ENCODE data around the gene MIOX.

DNA sequence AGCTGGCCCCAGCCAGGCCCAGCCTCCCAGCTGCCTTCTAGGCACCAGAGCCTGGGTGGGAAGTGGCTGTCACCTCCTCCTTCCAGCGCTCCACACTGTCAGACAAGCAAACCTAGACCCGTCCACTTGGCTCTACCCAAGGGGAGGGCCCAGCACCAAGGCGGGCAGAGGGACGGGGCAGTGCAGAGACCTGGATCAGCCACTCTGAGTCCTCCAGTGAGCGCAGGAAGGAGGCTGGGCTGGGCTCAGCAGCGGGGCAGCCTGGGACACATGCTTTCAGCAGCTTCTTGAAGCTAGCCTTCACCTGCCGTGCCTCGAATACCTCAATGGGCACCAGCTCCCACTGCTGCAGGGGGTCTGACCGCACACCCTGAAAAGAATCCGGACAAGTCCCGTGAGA lies 30.6 kb upstream of the MIOX start:
- TF ChIP-seq, protein P1, sequence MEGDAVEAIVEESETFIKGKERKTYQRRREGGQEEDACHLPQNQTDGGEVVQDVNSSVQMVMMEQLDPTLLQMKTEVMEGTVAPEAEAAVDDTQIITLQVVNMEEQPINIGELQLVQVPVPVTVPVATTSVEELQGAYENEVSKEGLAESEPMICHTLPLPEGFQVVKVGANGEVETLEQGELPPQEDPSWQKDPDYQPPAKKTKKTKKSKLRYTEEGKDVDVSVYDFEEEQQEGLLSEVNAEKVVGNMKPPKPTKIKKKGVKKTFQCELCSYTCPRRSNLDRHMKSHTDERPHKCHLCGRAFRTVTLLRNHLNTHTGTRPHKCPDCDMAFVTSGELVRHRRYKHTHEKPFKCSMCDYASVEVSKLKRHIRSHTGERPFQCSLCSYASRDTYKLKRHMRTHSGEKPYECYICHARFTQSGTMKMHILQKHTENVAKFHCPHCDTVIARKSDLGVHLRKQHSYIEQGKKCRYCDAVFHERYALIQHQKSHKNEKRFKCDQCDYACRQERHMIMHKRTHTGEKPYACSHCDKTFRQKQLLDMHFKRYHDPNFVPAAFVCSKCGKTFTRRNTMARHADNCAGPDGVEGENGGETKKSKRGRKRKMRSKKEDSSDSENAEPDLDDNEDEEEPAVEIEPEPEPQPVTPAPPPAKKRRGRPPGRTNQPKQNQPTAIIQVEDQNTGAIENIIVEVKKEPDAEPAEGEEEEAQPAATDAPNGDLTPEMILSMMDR (conservative IDR thresholded peaks at IDR 0.05), result no peak
- TF ChIP-seq EZH2 (IDR thresholded peaks at IDR 0.05; ENCODE audit: low read depth), result no peak

Measured in PC-9 (cell line).